Glutamatergic neuron (in vitro differentiated cells): ENCODE measurements around the gene BCO1. TPM values are rescaled to one million over a fixed set of nuclear protein-coding genes. Genes with fewer than 3 reads are reported as not detected.

Experiments used
- DNase-seq: peaks from one replicate; pipeline ENCODE4 v3.0.0; 2022
- H3K27ac Mint-ChIP-seq: one replicate; pipeline ENCODE4 v1.8.0; 2020; ENCODE audit warnings: mild to moderate bottlenecking, mixed read lengths, inconsistent platforms; ENCODE audit not compliant: unreplicated experiment
- H3K27me3 Mint-ChIP-seq: one replicate; pipeline ENCODE4 v1.8.0; 2020; ENCODE audit warnings: mild to moderate bottlenecking, moderate library complexity, mixed read lengths, inconsistent platforms; ENCODE audit not compliant: unreplicated experiment
- H3K36me3 Mint-ChIP-seq: one replicate; pipeline ENCODE4 v1.8.0; 2020; ENCODE audit warnings: mild to moderate bottlenecking, mixed read lengths, inconsistent platforms; ENCODE audit not compliant: unreplicated experiment
- H3K4me1 Mint-ChIP-seq: one replicate; pipeline ENCODE4 v1.8.0; 2020; ENCODE audit warnings: mild to moderate bottlenecking, low read depth, mixed read lengths, inconsistent platforms; ENCODE audit not compliant: unreplicated experiment
- H3K4me3 Mint-ChIP-seq: one replicate; pipeline ENCODE4 v1.8.0; 2020; ENCODE audit warnings: mild to moderate bottlenecking, mixed read lengths, inconsistent platforms; ENCODE audit not compliant: unreplicated experiment
- H3K9me3 Mint-ChIP-seq: one replicate; pipeline ENCODE4 v1.8.0; 2020; ENCODE audit warnings: mild to moderate bottlenecking, moderate library complexity, mixed read lengths, inconsistent platforms; ENCODE audit not compliant: unreplicated experiment
- CTCF ChIP-seq: fragments of 200-600 bp; sonication (generic); IDR thresholded peaks from one replicate; pipeline ENCODE4 v1.5.0; 2021; ENCODE audit not compliant: partially characterized antibody, unreplicated experiment
- total RNA-seq: library from RNA; stranded (reverse); fragmentation: NEBNext Ultra II Directional; extraction: Animal tissue kit (Norgen Biotek cat#: 25700); gene quantifications from one replicate; pipeline ENCODE4 v1.2.1, GENCODE V29; 2021; ENCODE audit not compliant: unreplicated experiment

Gene BCO1
- total RNA-seq, 1 donor from 2014 or later = not detected

GRCh38 chr16:81212830-81213465, 25.5 kb upstream of the BCO1 start:
- Mint-ChIP-seq H3K4me1 (peaks cover 4% of the 10 kb centered on the region), H3K36me3 (no peaks in the 10 kb centered on the region), H3K4me3 (no peak overlapping the region), H3K27me3 (no peaks in the 10 kb centered on the region), H3K27ac (no peak overlapping the region), H3K9me3 (peaks cover 2% of the 10 kb centered on the region)
- no peak for DNase-seq
- TF ChIP-seq CTCF = no peak

- peak; percentile 32 for DNase-seq
- H3K27ac Mint-ChIP-seq = no peak overlapping the region
- no peak overlapping the region for H3K4me3 Mint-ChIP-seq
- H3K9me3 Mint-ChIP-seq = peaks cover 2% of the 10 kb centered on the region
- H3K36me3 Mint-ChIP-seq = no peaks in the 10 kb centered on the region
- TF ChIP-seq CTCF = peak; percentile 8
- H3K27me3 Mint-ChIP-seq = no peaks in the 10 kb centered on the region
- H3K4me1 Mint-ChIP-seq = peaks cover 4% of the 10 kb centered on the region
Measured at GRCh38 chr16:81214745-81215166, 23.7 kb upstream of the BCO1 start.

- no peak for TF ChIP-seq CTCF
- no peak for DNase-seq
- Mint-ChIP-seq H3K9me3 (no peaks in the 10 kb centered on the region), H3K27ac (no peak overlapping the region), H3K36me3 (no peaks in the 10 kb centered on the region), H3K4me1 (peaks cover 4% of the 10 kb centered on the region), H3K4me3 (no peak overlapping the region), H3K27me3 (no peaks in the 10 kb centered on the region)
Measured at GRCh38 chr16:81216114-81216513, 22.4 kb upstream of the BCO1 start.

GRCh38 chr16:81216706-81217105, 21.8 kb upstream of the BCO1 start:
- Mint-ChIP-seq H3K27me3 (no peaks in the 10 kb centered on the region), H3K27ac (no peak overlapping the region), H3K4me3 (no peak overlapping the region)

More at GRCh38 chr16:81216706-81217105, 21.8 kb upstream of the BCO1 start:
- no peak for DNase-seq
- no peaks in the 10 kb centered on the region for H3K4me1 Mint-ChIP-seq
- TF ChIP-seq CTCF = no peak
- H3K9me3 Mint-ChIP-seq = no peaks in the 10 kb centered on the region
- H3K36me3 Mint-ChIP-seq = no peaks in the 10 kb centered on the region
